Breast epithelium (tissue), 4 donors: Measurements from ENCODE around the gene CEP57L1. TPM values are rescaled to one million over a fixed set of nuclear protein-coding genes. Genes with fewer than 3 reads are reported as not detected.

ENCODE experiments used
- DNase-seq, 2 donors: peaks; one replicate each; pipeline ENCODE4 v3.0.0-alpha.2; 2019; ENCODE audit warnings: low spot score in 2 of 2
- H3K27ac ChIP-seq, 2 donors: fragments of 200-600 bp; sonication (generic) in 1 of 2; one replicate each; pipeline ENCODE4 v1.5.1; 2016 to 2019; ENCODE audit warnings: mild to moderate bottlenecking in 1 of 2
- H3K27me3 ChIP-seq, 2 donors: fragments of 200-600 bp; sonication (generic) in 1 of 2; one replicate each; pipeline versions ENCODE4 v1.5.1 to v1.6.0; 2017 to 2019; ENCODE audit warnings: control low read depth in 1 of 2, mild to moderate bottlenecking in 1 of 2
- H3K36me3 ChIP-seq: fragments of 200-600 bp; one replicate; pipeline ENCODE4 v1.5.1; 2019
- H3K4me1 ChIP-seq, 2 donors: fragments of 200-600 bp; sonication (generic); one replicate each; pipeline ENCODE4 v1.5.1; 2016 to 2019; ENCODE audit warnings: control low read depth in 1 of 2
- H3K4me3 ChIP-seq, 3 donors: fragments of 200-600 bp; sonication (generic); 1 replicate in 2 of 3; 2 replicates in 1 of 3; pipeline ENCODE4 v1.5.1; 2016 to 2019; ENCODE audit warnings: mild to moderate bottlenecking in 3 of 3, moderate library complexity in 2 of 3
- H3K9me3 ChIP-seq, 2 donors: fragments of 200-600 bp; sonication (generic) in 1 of 2; one replicate each; pipeline ENCODE4 v1.5.1; 2016 to 2019; ENCODE audit warnings: control low read depth in 1 of 2
- POLR2A ChIP-seq: fragments of 450-650 bp; IDR thresholded peaks from one replicate; pipeline ENCODE4 v1.6.1; 2016; ENCODE audit warnings: antibody characterized with exemption, mild to moderate bottlenecking, moderate library complexity
- POLR2AphosphoS5 ChIP-seq, 3 donors: sonication (generic); formaldehyde crosslinking; IDR thresholded peaks; one replicate each; pipeline ENCODE4 v1.6.1; 2017; ENCODE audit warnings: antibody characterized with exemption in 3 of 3
- intact Hi-C: fragments of 100-400 bp; cut with DNase I; formaldehyde crosslinking; loops from one replicate; pipeline ENCODE4 v1.15.1; 2023; ENCODE audit warnings: low total_unique reads
- total RNA-seq, 3 donors: library from RNA; depleted of rRNA; stranded (reverse); fragments of >200 nt; gene quantifications; one replicate each; pipeline ENCODE4 v1.1.0, GENCODE V29; 2016
- TF ChIP-seq, protein P1 (sequence below), 3 donors: fragments of 450-650 bp; IDR thresholded peaks; one replicate each; pipeline ENCODE4 v1.5.1; 2016 to 2017; ENCODE audit warnings: antibody characterized with exemption in 3 of 3, mild to moderate bottlenecking in 3 of 3, moderate library complexity in 3 of 3

The CEP57L1 gene
- total RNA-seq, 3 donors from 2014 or later = 14.1 to 23.7 (median 19.8) TPM

- Histone ChIP-seq H3K9me3 (no peaks in the 10 kb centered on the region), H3K4me3 (peak overlapping the region; percentile 66 to 78 (median 73)), H3K27me3 (no peaks in the 10 kb centered on the region), H3K4me1 (peaks cover 0 to 6% of the 10 kb centered on the region in 2 donors), H3K36me3 (no peaks in the 10 kb centered on the region), H3K27ac (peak overlapping the region; percentile 97 to 98)
- no peak for DNase-seq
- TF ChIP-seq POLR2A (no peak), POLR2AphosphoS5 (IDR thresholded peaks at IDR 0.05) (no peak)
- TF ChIP-seq, protein P1, sequence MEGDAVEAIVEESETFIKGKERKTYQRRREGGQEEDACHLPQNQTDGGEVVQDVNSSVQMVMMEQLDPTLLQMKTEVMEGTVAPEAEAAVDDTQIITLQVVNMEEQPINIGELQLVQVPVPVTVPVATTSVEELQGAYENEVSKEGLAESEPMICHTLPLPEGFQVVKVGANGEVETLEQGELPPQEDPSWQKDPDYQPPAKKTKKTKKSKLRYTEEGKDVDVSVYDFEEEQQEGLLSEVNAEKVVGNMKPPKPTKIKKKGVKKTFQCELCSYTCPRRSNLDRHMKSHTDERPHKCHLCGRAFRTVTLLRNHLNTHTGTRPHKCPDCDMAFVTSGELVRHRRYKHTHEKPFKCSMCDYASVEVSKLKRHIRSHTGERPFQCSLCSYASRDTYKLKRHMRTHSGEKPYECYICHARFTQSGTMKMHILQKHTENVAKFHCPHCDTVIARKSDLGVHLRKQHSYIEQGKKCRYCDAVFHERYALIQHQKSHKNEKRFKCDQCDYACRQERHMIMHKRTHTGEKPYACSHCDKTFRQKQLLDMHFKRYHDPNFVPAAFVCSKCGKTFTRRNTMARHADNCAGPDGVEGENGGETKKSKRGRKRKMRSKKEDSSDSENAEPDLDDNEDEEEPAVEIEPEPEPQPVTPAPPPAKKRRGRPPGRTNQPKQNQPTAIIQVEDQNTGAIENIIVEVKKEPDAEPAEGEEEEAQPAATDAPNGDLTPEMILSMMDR (IDR thresholded peaks at IDR 0.05) = no peak
- intact Hi-C loops = no loop called here
Observed at GRCh38 chr6:109095835-109096084, 453 bp downstream of the CEP57L1 start.

- Histone ChIP-seq H3K36me3 (no peaks in the 10 kb centered on the region), H3K9me3 (no peaks in the 10 kb centered on the region), H3K4me3 (peak overlapping the region; percentile 66 to 78 (median 73)), H3K27me3 (no peaks in the 10 kb centered on the region), H3K27ac (no peak overlapping the region), H3K4me1 (peaks cover 0 to 6% of the 10 kb centered on the region in 2 donors)
- no peak for DNase-seq
- intact Hi-C loops = no loop called here
- TF ChIP-seq POLR2A (no peak), POLR2AphosphoS5 (IDR thresholded peaks at IDR 0.05) (no peak)
- TF ChIP-seq, protein P1 (IDR thresholded peaks at IDR 0.05) = no peak
Observed at GRCh38 chr6:109096208-109096607, 901 bp downstream of the CEP57L1 start.

- H3K27ac ChIP-seq = no peak overlapping the region
- no peaks in the 10 kb centered on the region for H3K36me3 ChIP-seq
- TF ChIP-seq, protein P1 (IDR thresholded peaks at IDR 0.05) = no peak
- TF ChIP-seq POLR2A = no peak
- peaks cover 0 to under 1% of the 10 kb centered on the region in 2 donors for H3K4me1 ChIP-seq
- H3K27me3 ChIP-seq = no peaks in the 10 kb centered on the region
- no peak overlapping the region for H3K4me3 ChIP-seq
- intact Hi-C loops = no loop called here
- no peak for DNase-seq
- H3K9me3 ChIP-seq = no peaks in the 10 kb centered on the region
Observed at GRCh38 chr6:109097661-109098060, 2.4 kb downstream of the CEP57L1 start.

GRCh38 chr6:109102762-109103161 is 7.5 kb downstream of the CEP57L1 start:
- Histone ChIP-seq H3K4me1 (no peaks in the 10 kb centered on the region), H3K36me3 (no peaks in the 10 kb centered on the region), H3K27me3 (no peaks in the 10 kb centered on the region), H3K27ac (no peak overlapping the region), H3K4me3 (no peak overlapping the region), H3K9me3 (no peaks in the 10 kb centered on the region)
- intact Hi-C loops = no loop called here
- no peak for DNase-seq
- TF ChIP-seq POLR2AphosphoS5 (IDR thresholded peaks at IDR 0.05) = no peak
- TF ChIP-seq POLR2A = no peak
- TF ChIP-seq, protein P1 (IDR thresholded peaks at IDR 0.05) = no peak

DNA sequence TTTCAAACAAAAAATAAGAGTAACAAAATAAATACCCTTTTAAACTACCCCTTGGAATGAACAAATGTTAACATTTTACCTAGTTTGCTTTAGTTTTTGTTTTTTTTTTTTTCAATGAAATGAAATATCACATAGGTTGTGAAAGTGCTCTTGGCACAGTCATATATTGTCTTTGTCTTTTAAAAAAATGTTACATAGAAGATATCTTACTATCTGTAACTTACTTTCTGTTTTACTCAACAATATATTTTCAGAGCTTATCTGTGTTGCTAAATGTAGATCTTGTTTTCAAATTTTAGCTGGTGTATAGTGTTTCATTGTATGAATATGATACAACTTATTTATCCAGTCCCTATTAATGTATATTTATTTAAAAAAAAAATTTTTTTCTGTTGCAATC is 8.6 kb downstream of the CEP57L1 start:
- intact Hi-C loops = no loop called here
- Histone ChIP-seq H3K4me3 (no peak overlapping the region), H3K36me3 (no peaks in the 10 kb centered on the region), H3K4me1 (no peaks in the 10 kb centered on the region), H3K9me3 (no peaks in the 10 kb centered on the region), H3K27ac (no peak overlapping the region), H3K27me3 (no peaks in the 10 kb centered on the region)
- DNase-seq = no peak
- no peak for TF ChIP-seq POLR2A
- TF ChIP-seq, protein P1 (IDR thresholded peaks at IDR 0.05) = no peak
